Loucy (cell line): Measurements from ENCODE around the gene SIPA1L3.

Experiments used
- H2AFZ ChIP-seq: fragments of 200-600 bp; sonication (generic); 2 replicates; pipeline ENCODE4 v1.6.0; 2016; ENCODE audit warnings: antibody characterized with exemption, mild to moderate bottlenecking, low read length, moderate library complexity
- H3F3A ChIP-seq: fragments of 200-600 bp; 2 replicates; pipeline ENCODE4 v1.6.0; 2016; ENCODE audit warnings: antibody characterized with exemption, low read depth, mild to moderate bottlenecking
- H3K27me3 ChIP-seq: fragments of 200-600 bp; sonication (generic); 2 replicates; pipeline ENCODE4 v1.6.1; 2014; ENCODE audit warnings: low read length, mild to moderate bottlenecking; ENCODE audit not compliant: insufficient read depth, poor library complexity, severe bottlenecking
- H3K36me3 ChIP-seq: fragments of 200-600 bp; sonication (generic); 2 replicates; pipeline ENCODE4 v1.6.1; 2016; ENCODE audit warnings: low read length; ENCODE audit not compliant: insufficient read depth
- H3K4me1 ChIP-seq: fragments of 200-600 bp; sonication (generic); 2 replicates; pipeline ENCODE4 v1.5.1; 2014; ENCODE audit warnings: low read length, mild to moderate bottlenecking; ENCODE audit not compliant: insufficient read depth, poor library complexity, severe bottlenecking
- H3K4me2 ChIP-seq: fragments of 200-600 bp; sonication (generic); 2 replicates; pipeline ENCODE4 v1.6.0; 2014; ENCODE audit warnings: antibody characterized with exemption, low read length, low read depth, mild to moderate bottlenecking; ENCODE audit not compliant: poor library complexity, severe bottlenecking
- H3K4me3 ChIP-seq: fragments of 200-600 bp; sonication (generic); 2 replicates; pipeline ENCODE4 v1.5.1; 2014; ENCODE audit warnings: low read length, mild to moderate bottlenecking, mixed read lengths; ENCODE audit not compliant: poor library complexity, severe bottlenecking
- H3K79me2 ChIP-seq: fragments of 200-600 bp; sonication (generic); 2 replicates; pipeline ENCODE4 v1.6.1; 2014; ENCODE audit warnings: low read length; ENCODE audit not compliant: insufficient read depth
- H3K9ac ChIP-seq: fragments of 200-600 bp; sonication (generic); 2 replicates; pipeline ENCODE4 v1.6.0; 2014; ENCODE audit warnings: mild to moderate bottlenecking, low read depth, low read length, moderate library complexity; ENCODE audit not compliant: poor library complexity, severe bottlenecking
- H3K9me2 ChIP-seq: fragments of 200-600 bp; sonication (generic); replicated peaks from 2 replicates; pipeline ENCODE4 v1.6.1; 2016; ENCODE audit warnings: low read depth, low read length, mixed read lengths
- H3K9me3 ChIP-seq: fragments of 200-600 bp; sonication (generic); 2 replicates; pipeline ENCODE4 v1.6.1; 2014; ENCODE audit warnings: mild to moderate bottlenecking, antibody characterized with exemption, low read length, low read depth; ENCODE audit not compliant: insufficient read depth
- H4K20me1 ChIP-seq: fragments of 200-600 bp; sonication (generic); 2 replicates; pipeline ENCODE4 v1.6.0; 2014; ENCODE audit warnings: antibody characterized with exemption, low read length, mild to moderate bottlenecking; ENCODE audit not compliant: insufficient read depth, poor library complexity, severe bottlenecking
- CTCF ChIP-seq: fragments of 200-600 bp; sonication (generic); conservative IDR thresholded peaks from 2 replicates; pipeline ENCODE4 v1.5.1; 2014; ENCODE audit warnings: mild to moderate bottlenecking, antibody characterized with exemption, low read length
- EZH2phosphoT487 ChIP-seq: fragments of 200-600 bp; IDR thresholded peaks from 2 replicates; pipeline ENCODE4 v1.6.1; 2018; ENCODE audit warnings: antibody characterized with exemption, mild to moderate bottlenecking, moderate library complexity, borderline replicate concordance

The SIPA1L3 gene

DNA sequence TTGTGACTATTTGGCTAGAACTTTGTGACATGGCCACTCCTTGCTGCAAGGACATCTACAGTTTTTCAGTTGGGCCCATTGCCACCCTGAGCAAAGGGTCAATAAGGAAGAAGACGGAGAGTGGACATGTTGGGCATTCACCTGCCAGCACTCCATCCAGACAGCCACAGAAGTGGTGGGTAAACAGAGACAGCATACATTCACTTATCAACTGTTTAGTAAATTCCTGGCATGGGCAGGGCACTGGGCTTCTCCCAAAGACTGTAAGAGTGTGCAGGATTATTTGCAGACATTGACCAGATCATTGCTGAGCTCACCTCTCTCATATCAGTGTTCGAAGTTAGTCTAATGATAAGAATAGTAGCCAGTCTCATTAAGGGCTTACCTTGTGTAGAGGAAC, 29.2 kb downstream of the SIPA1L3 start:
- no peaks in the 10 kb centered on the region for H3K36me3 ChIP-seq
- no peak overlapping the region for H3K9ac ChIP-seq
- H3K4me3 ChIP-seq: no peak overlapping the region
- H3K27me3 ChIP-seq: no peaks in the 10 kb centered on the region
- H3K9me2 ChIP-seq: no peaks in the 10 kb centered on the region
- H3K9me3 ChIP-seq: no peaks in the 10 kb centered on the region; the same call in 1 of the 2 replicates
- H3K4me2 ChIP-seq: no peak overlapping the region
- no peak overlapping the region for H2AFZ ChIP-seq
- no peaks in the 10 kb centered on the region for H3F3A ChIP-seq
- peaks cover 29% of the 10 kb centered on the region; the same call in 1 of the 2 replicates for H3K79me2 ChIP-seq
- TF ChIP-seq EZH2phosphoT487 (no peak), CTCF (no peak)
- H4K20me1 ChIP-seq: no peaks in the 10 kb centered on the region
- peaks cover 10% of the 10 kb centered on the region for H3K4me1 ChIP-seq

DNA sequence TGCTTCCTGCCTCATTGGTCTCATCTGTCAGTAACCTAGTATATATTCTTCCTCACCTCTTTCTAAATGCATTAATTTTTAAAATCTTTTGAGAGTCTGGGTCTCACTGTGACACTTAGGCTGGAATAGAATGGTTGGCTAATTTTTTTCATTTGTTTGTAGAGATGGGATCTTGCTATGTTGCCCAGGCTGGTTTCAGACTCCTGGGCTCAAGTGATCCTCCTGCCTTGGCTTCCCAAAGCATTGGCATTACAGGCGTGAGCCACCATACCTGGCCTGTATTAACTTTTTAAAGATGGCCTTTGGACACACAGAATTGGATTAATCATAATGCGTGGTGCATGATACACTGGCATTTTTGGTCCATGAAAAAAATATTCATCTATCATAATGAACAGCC, 29.9 kb downstream of the SIPA1L3 start:
- Histone ChIP-seq H2AFZ (no peak overlapping the region), H3K9ac (no peak overlapping the region), H3K9me2 (no peaks in the 10 kb centered on the region), H4K20me1 (no peaks in the 10 kb centered on the region), H3F3A (no peaks in the 10 kb centered on the region), H3K9me3 (no peaks in the 10 kb centered on the region; the same call in 1 of the 2 replicates), H3K4me2 (no peak overlapping the region), H3K27me3 (no peaks in the 10 kb centered on the region), H3K4me3 (no peak overlapping the region), H3K4me1 (peaks cover 10% of the 10 kb centered on the region), H3K79me2 (peaks cover 35% of the 10 kb centered on the region; the same call in 1 of the 2 replicates), H3K36me3 (0 out of 2 replicates have a peak, but pooled peaks cover 5% of the 10 kb centered on the region)
- TF ChIP-seq CTCF (no peak), EZH2phosphoT487 (no peak)

GRCh38 chr19:37938353-37938752, 31.3 kb downstream of the SIPA1L3 start:
- H3K79me2 ChIP-seq: peaks cover 32% of the 10 kb centered on the region; the same call in 1 of the 2 replicates
- no peak overlapping the region for H3K9ac ChIP-seq
- peaks cover 8% of the 10 kb centered on the region for H3K4me1 ChIP-seq
- no peaks in the 10 kb centered on the region for H3F3A ChIP-seq
- H3K4me2 ChIP-seq: no peak overlapping the region
- H3K36me3 ChIP-seq: peaks cover 7% of the 10 kb centered on the region; the same call in 1 of the 2 replicates
- no peak overlapping the region for H2AFZ ChIP-seq
- no peaks in the 10 kb centered on the region for H3K9me2 ChIP-seq
- TF ChIP-seq EZH2phosphoT487 (no peak), CTCF (no peak)
- H3K9me3 ChIP-seq: no peaks in the 10 kb centered on the region; the same call in 1 of the 2 replicates
- H3K27me3 ChIP-seq: no peaks in the 10 kb centered on the region
- no peak overlapping the region for H3K4me3 ChIP-seq
- no peaks in the 10 kb centered on the region for H4K20me1 ChIP-seq
